HUES48 (cell line): Measurements from ENCODE around the gene EVC2.

Source experiments
- H3K27ac ChIP-seq: one replicate; pipeline ENCODE4 v1.7.0; 2013; ENCODE audit warnings: low read depth, low read length, inconsistent platforms
- H3K27me3 ChIP-seq: 2 replicates; pipeline ENCODE4 v1.6.1; 2013; ENCODE audit warnings: mild to moderate bottlenecking, low read length; ENCODE audit not compliant: control insufficient read depth, insufficient read depth
- H3K36me3 ChIP-seq: 2 replicates; pipeline ENCODE4 v1.6.1; 2013; ENCODE audit warnings: low read length; ENCODE audit not compliant: control insufficient read depth, insufficient read depth
- H3K4me1 ChIP-seq: 2 replicates; pipeline ENCODE4 v1.6.1; 2013; ENCODE audit warnings: mild to moderate bottlenecking, low read length; ENCODE audit not compliant: control insufficient read depth, insufficient read depth
- H3K4me3 ChIP-seq: 2 replicates; pipeline ENCODE4 v1.5.1; 2013; ENCODE audit warnings: mild to moderate bottlenecking, low read depth, low read length
- H3K9ac ChIP-seq: 2 replicates; pipeline ENCODE4 v1.6.1; 2013; ENCODE audit warnings: mild to moderate bottlenecking, low read depth, low read length, moderate library complexity
- H3K9me3 ChIP-seq: 2 replicates; pipeline ENCODE4 v1.6.1; 2013; ENCODE audit warnings: low read length; ENCODE audit not compliant: control insufficient read depth, insufficient read depth

EVC2 gene

GRCh38 chr4:5639556-5639955 is 68.8 kb downstream of the EVC2 start:
- no peaks in the 10 kb centered on the region for H3K9me3 ChIP-seq
- H3K27me3 ChIP-seq: no peaks in the 10 kb centered on the region
- no peak overlapping the region for H3K9ac ChIP-seq
- peaks cover 14% of the 10 kb centered on the region for H3K36me3 ChIP-seq
- H3K4me3 ChIP-seq: no peak overlapping the region
- no peak overlapping the region for H3K27ac ChIP-seq
- H3K4me1 ChIP-seq: no peaks in the 10 kb centered on the region

- Histone ChIP-seq H3K4me1 (no peaks in the 10 kb centered on the region), H3K27me3 (no peaks in the 10 kb centered on the region), H3K27ac (no peak overlapping the region), H3K9me3 (no peaks in the 10 kb centered on the region), H3K4me3 (no peak overlapping the region), H3K36me3 (peaks cover 14% of the 10 kb centered on the region), H3K9ac (no peak overlapping the region)
These were observed 69.4 kb downstream of the EVC2 start for GRCh38 chr4:5638976-5639375.

DNA sequence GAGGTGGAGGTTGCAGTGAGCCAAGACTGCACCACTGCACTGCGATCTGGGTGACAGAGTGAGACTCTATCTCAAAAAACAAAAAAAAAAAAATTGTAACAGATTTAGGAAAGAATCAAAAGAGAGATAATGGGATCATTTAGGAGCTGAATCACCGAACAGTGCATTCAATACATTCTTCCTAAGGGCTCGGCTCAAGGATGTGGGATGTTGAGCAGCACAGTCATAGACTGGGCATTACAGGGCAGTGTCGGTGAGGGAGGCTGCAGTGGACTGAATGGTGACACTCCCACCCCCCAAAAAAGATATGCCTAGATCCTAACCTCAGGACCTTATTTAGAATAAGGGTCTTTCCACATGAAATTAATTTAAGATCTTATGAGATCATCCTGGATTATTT is 70.0 kb downstream of the EVC2 start:
- no peak overlapping the region for H3K9ac ChIP-seq
- no peaks in the 10 kb centered on the region for H3K9me3 ChIP-seq
- peaks cover 14% of the 10 kb centered on the region for H3K36me3 ChIP-seq
- no peaks in the 10 kb centered on the region for H3K4me1 ChIP-seq
- H3K27me3 ChIP-seq: no peaks in the 10 kb centered on the region
- H3K27ac ChIP-seq: no peak overlapping the region
- H3K4me3 ChIP-seq: no peak overlapping the region

DNA sequence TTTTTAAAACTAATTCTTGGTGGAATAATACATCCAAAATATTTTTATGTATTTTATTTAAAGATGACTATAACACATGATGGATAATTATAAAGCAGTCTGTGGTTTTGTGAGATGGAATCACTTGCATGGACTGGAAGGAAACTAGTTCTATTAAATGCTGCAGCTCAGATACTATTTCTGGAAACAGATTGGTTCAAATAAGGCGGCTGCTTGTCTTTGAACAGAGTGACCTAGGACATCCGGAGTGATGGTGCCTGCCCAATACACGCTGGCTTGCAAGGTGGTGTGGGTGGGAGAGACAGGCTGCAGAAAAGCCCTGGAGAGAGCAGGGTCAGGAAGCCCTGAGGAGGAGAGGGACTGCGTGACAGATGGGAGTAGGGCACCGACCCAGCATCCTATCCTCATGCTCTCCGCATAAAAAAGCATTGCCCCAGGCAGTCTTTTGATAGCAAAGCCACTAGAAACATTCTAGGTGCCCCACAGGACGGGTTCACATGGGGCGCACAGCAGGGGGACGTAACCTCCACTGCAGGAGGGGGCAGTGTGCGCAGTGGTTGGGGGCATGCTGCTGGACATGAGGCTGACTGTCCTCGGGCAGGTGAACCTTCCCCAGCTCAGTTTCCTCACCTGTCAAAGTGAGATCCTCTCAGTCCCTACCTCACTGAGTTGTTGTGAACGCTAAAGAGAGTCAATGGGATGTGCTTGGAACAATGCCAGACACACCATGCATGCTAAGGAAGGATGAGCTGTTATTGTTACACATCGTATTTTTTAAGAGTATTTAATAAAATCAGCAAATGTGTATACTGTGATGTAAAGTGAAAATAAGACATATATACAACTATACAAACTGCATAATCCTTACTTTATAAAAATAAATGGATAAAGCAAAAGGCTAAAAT is 71.3 kb downstream of the EVC2 start:
- H3K27me3 ChIP-seq: no peaks in the 10 kb centered on the region
- peaks cover 14% of the 10 kb centered on the region for H3K36me3 ChIP-seq
- H3K27ac ChIP-seq: no peak overlapping the region
- peaks cover 7% of the 10 kb centered on the region for H3K4me1 ChIP-seq
- H3K4me3 ChIP-seq: no peak overlapping the region
- no peak overlapping the region for H3K9ac ChIP-seq
- no peaks in the 10 kb centered on the region for H3K9me3 ChIP-seq

DNA sequence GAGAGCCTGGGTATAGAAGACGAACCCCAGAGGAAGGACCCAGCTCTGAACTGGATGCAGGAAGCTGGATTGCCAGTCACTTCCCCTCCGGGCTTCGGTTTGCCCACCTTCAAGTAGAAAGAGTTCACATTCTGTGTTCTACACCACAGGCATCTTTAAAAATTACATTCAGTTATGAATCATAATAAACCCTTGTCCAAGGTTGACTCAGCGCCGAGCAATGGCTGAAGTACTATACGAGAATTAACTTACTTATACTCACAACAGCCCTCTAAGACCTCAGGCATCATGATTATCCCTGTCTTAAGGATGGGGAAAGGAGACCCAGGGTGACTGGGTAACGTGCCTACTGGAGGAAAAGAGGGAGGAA is 72.5 kb downstream of the EVC2 start:
- H3K9me3 ChIP-seq: no peaks in the 10 kb centered on the region
- peaks cover 8% of the 10 kb centered on the region for H3K4me1 ChIP-seq
- H3K9ac ChIP-seq: no peak overlapping the region
- H3K4me3 ChIP-seq: no peak overlapping the region
- H3K27me3 ChIP-seq: no peaks in the 10 kb centered on the region
- no peak overlapping the region for H3K27ac ChIP-seq
- H3K36me3 ChIP-seq: peaks cover 25% of the 10 kb centered on the region

GRCh38 chr4:5632571-5632970 is 75.8 kb downstream of the EVC2 start:
- Histone ChIP-seq H3K4me3 (no peak overlapping the region), H3K36me3 (peaks cover 35% of the 10 kb centered on the region), H3K9me3 (no peaks in the 10 kb centered on the region), H3K4me1 (peaks cover 8% of the 10 kb centered on the region), H3K9ac (no peak overlapping the region), H3K27ac (no peak overlapping the region), H3K27me3 (no peaks in the 10 kb centered on the region)

- H3K4me3 ChIP-seq: no peak overlapping the region
- no peaks in the 10 kb centered on the region for H3K27me3 ChIP-seq
- no peaks in the 10 kb centered on the region for H3K9me3 ChIP-seq
- H3K9ac ChIP-seq: no peak overlapping the region
- peaks cover 8% of the 10 kb centered on the region for H3K4me1 ChIP-seq
- H3K27ac ChIP-seq: no peak overlapping the region
- peaks cover 35% of the 10 kb centered on the region for H3K36me3 ChIP-seq
These were observed 76.3 kb downstream of the EVC2 start for GRCh38 chr4:5632066-5632440.

DNA sequence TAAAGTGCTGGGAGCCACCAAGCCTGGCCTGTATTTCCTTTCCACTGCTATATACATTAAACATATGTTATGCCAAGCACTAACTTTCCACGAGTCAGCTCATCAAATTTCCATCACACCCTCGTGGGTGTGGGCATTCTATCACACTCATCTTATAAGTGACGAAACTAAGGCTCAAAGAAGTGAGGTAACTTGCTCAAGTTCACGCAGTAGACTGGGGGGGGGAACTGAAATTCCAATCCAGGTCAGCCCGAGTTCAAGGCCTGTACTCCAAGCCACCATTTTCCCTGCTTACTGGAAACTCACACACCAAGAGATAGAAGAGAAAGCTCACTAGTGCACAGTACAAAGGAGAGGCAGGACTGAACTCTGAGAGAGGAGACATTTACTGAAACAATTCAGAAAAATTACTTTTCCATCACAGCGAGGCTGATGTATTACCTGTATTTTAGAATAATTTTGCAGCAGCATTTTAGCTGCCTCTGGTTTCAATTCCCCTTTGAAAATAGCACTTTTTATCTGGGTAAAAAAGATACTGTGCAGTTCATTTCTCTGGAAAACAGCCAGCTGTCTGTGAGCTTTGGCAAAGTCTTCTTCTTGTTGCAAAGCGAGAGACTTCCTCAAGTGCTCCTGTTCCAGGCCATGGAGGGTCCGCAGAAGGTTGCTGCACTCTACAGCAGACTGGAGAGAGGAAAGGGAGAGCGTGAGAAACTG is 76.8 kb downstream of the EVC2 start:
- H3K27me3 ChIP-seq: no peaks in the 10 kb centered on the region
- H3K36me3 ChIP-seq: peaks cover 35% of the 10 kb centered on the region
- no peaks in the 10 kb centered on the region for H3K9me3 ChIP-seq
- H3K9ac ChIP-seq: no peak overlapping the region
- H3K27ac ChIP-seq: no peak overlapping the region
- peaks cover 8% of the 10 kb centered on the region for H3K4me1 ChIP-seq
- H3K4me3 ChIP-seq: no peak overlapping the region

- Histone ChIP-seq H3K4me1 (peaks cover 8% of the 10 kb centered on the region), H3K9ac (no peak overlapping the region), H3K4me3 (no peak overlapping the region), H3K27ac (no peak overlapping the region), H3K9me3 (no peaks in the 10 kb centered on the region), H3K36me3 (peaks cover 37% of the 10 kb centered on the region), H3K27me3 (no peaks in the 10 kb centered on the region)
These were observed 77.6 kb downstream of the EVC2 start for GRCh38 chr4:5630762-5631161.

- H3K4me3 ChIP-seq: no peak overlapping the region
- H3K4me1 ChIP-seq: peaks cover 8% of the 10 kb centered on the region
- H3K27me3 ChIP-seq: no peaks in the 10 kb centered on the region
- no peak overlapping the region for H3K27ac ChIP-seq
- no peak overlapping the region for H3K9ac ChIP-seq
- no peaks in the 10 kb centered on the region for H3K9me3 ChIP-seq
- peaks cover 49% of the 10 kb centered on the region for H3K36me3 ChIP-seq
These were observed 78.8 kb downstream of the EVC2 start for GRCh38 chr4:5629542-5629941.

DNA sequence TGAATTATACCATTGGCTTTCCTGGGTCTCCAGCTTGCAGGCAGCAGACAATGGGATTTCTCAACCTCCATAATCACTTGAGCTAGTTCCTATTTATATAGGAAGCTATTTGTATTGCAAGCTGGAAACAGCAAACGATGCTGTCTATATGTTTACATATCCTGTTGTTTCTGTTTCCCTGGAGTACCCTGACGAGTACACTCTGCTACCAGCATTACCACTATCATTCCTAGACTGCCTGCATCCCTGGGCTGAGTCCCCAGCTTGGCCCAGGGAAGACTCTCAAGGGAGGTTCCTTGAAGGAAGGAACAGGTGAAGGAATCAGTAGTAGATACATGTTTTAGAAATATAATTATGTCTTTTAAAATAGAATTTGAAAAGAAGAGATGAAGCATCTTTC is 81.4 kb downstream of the EVC2 start:
- Histone ChIP-seq H3K4me1 (peaks cover under 1% of the 10 kb centered on the region; the same call in 1 of the 2 replicates), H3K27ac (no peak overlapping the region), H3K36me3 (peaks cover 64% of the 10 kb centered on the region), H3K27me3 (no peaks in the 10 kb centered on the region), H3K9ac (no peak overlapping the region), H3K4me3 (no peak overlapping the region), H3K9me3 (no peaks in the 10 kb centered on the region)
